GM21447 (cell line): ENCODE data around the gene FARP1.

Experiments
- ATAC-seq: cut with Tn5 transposase; IDR thresholded peaks from one replicate; pipeline ENCODE4 v1.9.1; 2021; ENCODE audit not compliant: unreplicated experiment

FARP1 gene

GRCh38 chr13:98451676-98452470 is 309.0 kb downstream of the FARP1 start:
- ATAC-seq, result no peak

- no peak for ATAC-seq
Observed at GRCh38 chr13:98452851-98453843, 310.3 kb downstream of the FARP1 start.

GRCh38 chr13:98454389-98454881 is 311.5 kb downstream of the FARP1 start:
- ATAC-seq, result no peak

GRCh38 chr13:98456413-98456845 is 313.5 kb downstream of the FARP1 start:
- ATAC-seq, result no peak

GRCh38 chr13:98457053-98457452 is 314.2 kb downstream of the FARP1 start:
- ATAC-seq, result no peak

- ATAC-seq, result no peak
Observed at GRCh38 chr13:98458431-98458830, 315.5 kb downstream of the FARP1 start.

- ATAC-seq, result no peak
Observed at GRCh38 chr13:98459171-98459681, 316.3 kb downstream of the FARP1 start.

- ATAC-seq, result no peak
Observed at GRCh38 chr13:98459721-98460370, 317.0 kb downstream of the FARP1 start.

- no peak for ATAC-seq
Observed at GRCh38 chr13:98460516-98460915, 317.6 kb downstream of the FARP1 start.

- no peak for ATAC-seq
Observed at GRCh38 chr13:98461486-98462240, 318.8 kb downstream of the FARP1 start.

- ATAC-seq, result no peak
Observed at GRCh38 chr13:98462241-98462882, 319.5 kb downstream of the FARP1 start.

- no peak for ATAC-seq
Observed at GRCh38 chr13:98462946-98463345, 320.1 kb downstream of the FARP1 start.

- ATAC-seq, result no peak
Observed at GRCh38 chr13:98466634-98467236, 323.8 kb downstream of the FARP1 start.

GRCh38 chr13:98467263-98467985 is 324.5 kb downstream of the FARP1 start:
- no peak for ATAC-seq

- ATAC-seq, result no peak
Observed at GRCh38 chr13:98468361-98468760, 325.5 kb downstream of the FARP1 start.

- no peak for ATAC-seq
Observed at GRCh38 chr13:98468929-98469328, 326.0 kb downstream of the FARP1 start.

- no peak for ATAC-seq
Observed at GRCh38 chr13:98470920-98471319, 328.0 kb downstream of the FARP1 start.

GRCh38 chr13:98471934-98472333 is 329.0 kb downstream of the FARP1 start:
- ATAC-seq, result no peak
